Parathyroid adenoma (tissue), 2 donors: Measurements from ENCODE around the gene SBNO1.

Experiments
- H2AFZ ChIP-seq: fragments of 300-600 bp; sonication (generic); one replicate; pipeline ENCODE4 v1.7.0; 2017; ENCODE audit warnings: antibody characterized with exemption, mild to moderate bottlenecking
- H3K27ac ChIP-seq: fragments of 300-600 bp; sonication (generic); one replicate; pipeline ENCODE4 v1.7.0; 2017
- H3K27me3 ChIP-seq: fragments of 300-600 bp; sonication (generic); one replicate; pipeline ENCODE4 v1.7.0; 2017; ENCODE audit warnings: low read length; ENCODE audit not compliant: control insufficient read depth, insufficient read depth
- H3K36me3 ChIP-seq: fragments of 300-600 bp; sonication (generic); one replicate; pipeline ENCODE4 v1.7.0; 2017; ENCODE audit warnings: low read length; ENCODE audit not compliant: control insufficient read depth, insufficient read depth
- H3K4me1 ChIP-seq: fragments of 300-600 bp; sonication (generic); one replicate; pipeline ENCODE4 v1.7.0; 2017; ENCODE audit warnings: control low read depth
- H3K4me2 ChIP-seq: fragments of 300-600 bp; sonication (generic); one replicate; pipeline ENCODE4 v1.7.0; 2017; ENCODE audit warnings: low read length
- H3K4me3 ChIP-seq: fragments of 300-600 bp; sonication (generic); one replicate; pipeline ENCODE4 v1.7.0; 2017; ENCODE audit warnings: low read depth, low read length
- H3K79me2 ChIP-seq: fragments of 300-600 bp; sonication (generic); one replicate; pipeline ENCODE4 v1.7.0; 2017; ENCODE audit warnings: control low read depth
- H3K9ac ChIP-seq: fragments of 300-600 bp; sonication (generic); one replicate; pipeline ENCODE4 v1.7.0; 2017; ENCODE audit warnings: mild to moderate bottlenecking
- H3K9me3 ChIP-seq: fragments of 300-600 bp; sonication (generic); one replicate; pipeline ENCODE4 v1.7.0; 2017; ENCODE audit warnings: low read length; ENCODE audit not compliant: control insufficient read depth
- TF ChIP-seq, protein P1 (sequence below): fragments of 300-600 bp; sonication (generic); IDR thresholded peaks from one replicate; pipeline ENCODE4 v1.7.0; 2017; ENCODE audit warnings: antibody characterized with exemption, mild to moderate bottlenecking
- donor health status: primary hyperparathyroidism.

SBNO1 gene

DNA sequence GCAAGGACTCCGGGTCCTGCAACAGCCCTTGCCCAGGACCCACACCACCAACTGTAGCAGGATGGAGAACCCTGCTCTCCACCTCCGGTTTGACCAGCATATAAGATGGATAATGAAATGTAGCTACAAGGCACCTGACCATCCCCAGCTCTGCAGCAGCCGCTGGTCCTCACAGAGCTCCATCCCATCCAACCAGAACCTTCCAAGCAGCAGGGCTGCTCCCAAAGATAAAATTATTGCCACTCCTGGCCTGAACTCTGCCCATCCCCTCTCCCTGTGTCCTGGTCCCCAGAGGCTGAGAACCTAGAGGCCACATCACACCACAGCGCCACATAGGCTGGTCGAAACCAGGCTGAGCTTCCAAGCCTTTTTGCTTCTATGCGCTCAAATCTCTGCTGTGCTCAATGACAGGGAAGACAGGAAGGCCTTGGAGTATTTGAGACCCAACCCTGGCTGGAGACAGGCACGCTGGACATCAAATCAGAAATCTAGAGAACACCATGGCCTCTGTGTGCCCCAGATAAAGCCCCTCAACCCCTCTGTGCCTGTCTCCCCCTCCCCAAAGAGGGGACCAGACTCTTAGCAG lies 97.2 kb downstream of the SBNO1 start:
- Histone ChIP-seq H3K27me3 (no peaks in the 10 kb centered on the region), H3K9ac (no peak overlapping the region), H3K4me1 (peaks cover 4% of the 10 kb centered on the region), H3K9me3 (no peaks in the 10 kb centered on the region), H3K27ac (no peak overlapping the region), H3K4me3 (no peak overlapping the region), H3K4me2 (no peak overlapping the region), H2AFZ (no peak overlapping the region), H3K36me3 (no peaks in the 10 kb centered on the region), H3K79me2 (peaks cover 19% of the 10 kb centered on the region)
- TF ChIP-seq, protein P1, sequence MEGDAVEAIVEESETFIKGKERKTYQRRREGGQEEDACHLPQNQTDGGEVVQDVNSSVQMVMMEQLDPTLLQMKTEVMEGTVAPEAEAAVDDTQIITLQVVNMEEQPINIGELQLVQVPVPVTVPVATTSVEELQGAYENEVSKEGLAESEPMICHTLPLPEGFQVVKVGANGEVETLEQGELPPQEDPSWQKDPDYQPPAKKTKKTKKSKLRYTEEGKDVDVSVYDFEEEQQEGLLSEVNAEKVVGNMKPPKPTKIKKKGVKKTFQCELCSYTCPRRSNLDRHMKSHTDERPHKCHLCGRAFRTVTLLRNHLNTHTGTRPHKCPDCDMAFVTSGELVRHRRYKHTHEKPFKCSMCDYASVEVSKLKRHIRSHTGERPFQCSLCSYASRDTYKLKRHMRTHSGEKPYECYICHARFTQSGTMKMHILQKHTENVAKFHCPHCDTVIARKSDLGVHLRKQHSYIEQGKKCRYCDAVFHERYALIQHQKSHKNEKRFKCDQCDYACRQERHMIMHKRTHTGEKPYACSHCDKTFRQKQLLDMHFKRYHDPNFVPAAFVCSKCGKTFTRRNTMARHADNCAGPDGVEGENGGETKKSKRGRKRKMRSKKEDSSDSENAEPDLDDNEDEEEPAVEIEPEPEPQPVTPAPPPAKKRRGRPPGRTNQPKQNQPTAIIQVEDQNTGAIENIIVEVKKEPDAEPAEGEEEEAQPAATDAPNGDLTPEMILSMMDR, result no peak

DNA sequence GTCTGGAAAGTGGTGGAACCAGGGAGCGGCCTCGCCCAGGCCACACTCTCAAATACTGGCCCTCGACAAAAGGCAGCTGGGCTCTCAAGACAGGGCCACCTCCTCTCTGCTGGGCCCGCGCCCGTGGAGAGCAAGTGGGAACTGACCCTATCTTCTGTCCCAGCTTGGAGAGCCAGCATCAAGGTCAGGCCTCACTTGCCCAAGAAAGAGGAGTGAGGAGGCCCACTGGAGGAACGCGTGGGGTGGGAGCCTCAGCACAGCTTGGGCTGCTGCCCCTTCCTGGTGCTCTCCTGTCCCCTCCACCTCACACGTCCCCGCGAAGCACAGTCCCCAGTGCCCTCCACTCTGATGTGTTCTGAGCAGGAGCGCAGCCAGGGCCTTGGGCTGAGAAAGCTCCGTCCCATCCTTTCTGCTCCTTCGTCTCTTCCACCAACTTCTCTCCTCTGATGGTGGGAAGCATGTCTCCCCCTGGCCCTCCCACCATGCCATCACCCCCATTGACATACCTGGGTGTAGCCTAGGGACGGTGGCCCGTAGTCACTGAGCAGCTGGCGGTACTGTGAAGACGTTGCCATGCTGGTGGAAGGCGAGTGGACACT lies 97.9 kb downstream of the SBNO1 start:
- H3K27me3 ChIP-seq, result no peaks in the 10 kb centered on the region
- no peaks in the 10 kb centered on the region for H3K9me3 ChIP-seq
- H3K27ac ChIP-seq, result no peak overlapping the region
- H3K4me3 ChIP-seq, result no peak overlapping the region
- no peak overlapping the region for H3K9ac ChIP-seq
- TF ChIP-seq, protein P1, result no peak
- no peaks in the 10 kb centered on the region for H3K36me3 ChIP-seq
- no peak overlapping the region for H3K4me2 ChIP-seq
- peaks cover 19% of the 10 kb centered on the region for H3K79me2 ChIP-seq
- H2AFZ ChIP-seq, result no peak overlapping the region
- H3K4me1 ChIP-seq, result peaks cover 2% of the 10 kb centered on the region

DNA sequence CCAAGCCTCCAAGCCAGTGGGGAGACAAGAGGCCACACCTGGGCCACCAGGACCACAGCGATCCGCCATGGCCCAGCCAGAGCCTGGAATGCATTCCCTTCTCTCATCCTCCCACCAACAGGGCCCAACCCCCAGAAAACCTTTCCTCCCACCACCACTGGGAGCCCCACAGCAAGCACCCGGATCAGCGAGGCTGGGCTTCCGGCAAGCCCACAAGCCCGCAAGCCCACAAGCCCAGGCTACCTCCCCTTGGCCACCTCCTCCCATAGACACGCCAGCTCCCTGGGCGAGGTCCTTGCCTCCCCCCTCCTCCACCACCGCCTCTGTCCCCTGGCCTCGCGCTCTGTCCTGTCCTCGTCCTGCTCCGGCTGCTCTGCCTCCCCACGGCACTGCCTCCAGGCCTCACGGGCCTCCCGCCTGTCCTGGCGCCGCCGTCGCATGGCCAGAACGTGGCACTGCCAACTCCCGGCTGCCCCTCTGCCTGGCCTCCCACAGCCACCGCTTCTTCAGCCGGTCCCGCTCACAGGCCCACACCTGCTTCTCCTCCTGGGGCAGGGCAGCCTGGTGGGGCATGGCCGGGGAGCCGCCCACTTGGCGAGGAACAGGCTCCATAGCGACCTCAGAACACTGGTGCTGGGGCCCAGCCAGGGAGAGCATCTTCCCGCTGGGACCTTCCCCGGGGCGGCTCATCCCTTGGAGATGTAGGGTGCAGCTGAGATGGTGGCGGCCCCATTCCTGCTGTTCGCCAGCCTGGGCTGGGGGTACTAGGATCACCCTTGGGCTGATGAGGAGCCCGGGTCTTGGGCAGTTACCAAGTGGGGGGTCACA lies 98.6 kb downstream of the SBNO1 start:
- Histone ChIP-seq H3K4me1 (peaks cover 2% of the 10 kb centered on the region), H3K9ac (no peak overlapping the region)

DNA sequence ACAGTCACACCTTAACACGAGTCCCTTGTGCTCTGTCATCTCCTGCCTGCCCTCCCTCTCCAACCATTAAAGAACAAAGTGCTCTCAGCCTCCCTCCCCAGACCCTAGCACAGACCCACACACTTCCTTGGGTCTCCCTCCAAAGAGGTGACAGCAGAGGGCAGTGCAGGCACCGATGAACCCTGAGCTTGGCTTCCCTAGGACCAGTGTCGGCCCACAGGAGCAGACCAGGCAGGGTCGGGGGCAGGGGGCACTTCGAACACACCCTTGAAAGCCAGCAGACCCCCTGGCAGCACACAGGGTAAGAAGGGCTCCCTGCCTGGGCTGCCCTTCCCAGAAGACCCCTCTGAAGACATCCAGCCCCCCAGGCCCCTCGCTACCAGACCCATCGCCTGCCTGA lies 100.0 kb downstream of the SBNO1 start:
- peaks cover 11% of the 10 kb centered on the region for H3K79me2 ChIP-seq
- H3K4me1 ChIP-seq, result peaks cover 2% of the 10 kb centered on the region
- TF ChIP-seq, protein P1, result no peak
- no peak overlapping the region for H3K27ac ChIP-seq
- H3K4me3 ChIP-seq, result no peak overlapping the region
- H3K4me2 ChIP-seq, result no peak overlapping the region
- H3K27me3 ChIP-seq, result no peaks in the 10 kb centered on the region
- no peak overlapping the region for H2AFZ ChIP-seq
- no peaks in the 10 kb centered on the region for H3K9me3 ChIP-seq
- no peaks in the 10 kb centered on the region for H3K36me3 ChIP-seq
- no peak overlapping the region for H3K9ac ChIP-seq

More for the DNA sequence above, 98.6 kb downstream of the SBNO1 start:
- Histone ChIP-seq H2AFZ (no peak overlapping the region), H3K79me2 (peaks cover 19% of the 10 kb centered on the region), H3K27ac (no peak overlapping the region), H3K9me3 (no peaks in the 10 kb centered on the region), H3K4me2 (no peak overlapping the region), H3K4me3 (no peak overlapping the region), H3K36me3 (no peaks in the 10 kb centered on the region), H3K27me3 (no peaks in the 10 kb centered on the region)
- TF ChIP-seq, protein P1, result no peak
